WI38 (cell line): ENCODE results near the gene OR13J1.
"Not testable (repeated sequence)": the region's sequence is repeated elsewhere in the genome, so short reads cannot be mapped to it uniquely, and the experiment has no call there.

Experiments used
- H3K4me3 ChIP-seq: 2 replicates; pipeline ENCODE4 v1.5.1; 2011; ENCODE audit warnings: low read depth, mild to moderate bottlenecking, control low read depth, low read length
- CTCF ChIP-seq: IDR thresholded peaks from 2 replicates; pipeline ENCODE4 v1.5.1; 2012; ENCODE audit warnings: low read depth, mild to moderate bottlenecking, control low read depth, low read length

The OR13J1 gene

DNA sequence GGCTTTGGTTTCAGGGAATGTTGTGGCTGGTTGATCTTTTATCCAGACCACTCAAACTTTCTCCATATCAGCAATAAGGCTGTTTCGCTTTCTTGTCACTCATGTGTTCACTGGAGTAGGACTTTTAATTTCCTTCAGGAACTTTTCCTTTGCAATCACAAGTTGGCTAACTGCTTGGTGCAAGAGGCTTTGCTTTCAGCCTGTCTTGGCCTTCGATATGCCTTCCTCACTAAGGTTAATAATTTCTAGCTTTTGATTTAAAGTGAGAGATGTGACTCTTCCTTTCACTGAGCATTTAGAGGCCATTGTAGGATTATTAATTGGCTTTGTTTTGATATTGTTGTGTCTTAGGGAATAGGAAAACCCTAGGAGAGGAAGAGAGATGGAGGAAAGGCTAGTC, 28.8 kb upstream of the OR13J1 start:
- no peak for TF ChIP-seq CTCF
- no peak overlapping the region for H3K4me3 ChIP-seq

DNA sequence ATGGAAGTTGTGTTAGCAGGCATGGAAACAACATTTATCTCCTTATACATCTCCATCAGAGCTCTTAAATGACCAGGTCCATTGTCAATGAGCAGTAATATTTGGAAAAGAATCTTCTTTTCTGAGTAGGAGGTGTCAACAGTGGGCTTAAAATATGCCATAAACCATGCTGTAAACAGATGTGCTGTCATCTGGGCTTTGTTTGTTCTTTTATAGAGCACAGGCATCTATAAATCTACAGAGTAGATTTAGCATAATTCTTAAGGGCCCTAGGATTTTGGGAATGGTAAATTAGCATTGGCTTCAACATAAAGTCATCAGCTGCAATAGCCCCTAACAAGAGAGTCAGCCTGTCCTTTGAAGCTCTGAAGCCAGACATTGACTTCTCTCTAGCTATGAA, 28.1 kb upstream of the OR13J1 start:
- no peak overlapping the region for H3K4me3 ChIP-seq
- TF ChIP-seq CTCF, result no peak

DNA sequence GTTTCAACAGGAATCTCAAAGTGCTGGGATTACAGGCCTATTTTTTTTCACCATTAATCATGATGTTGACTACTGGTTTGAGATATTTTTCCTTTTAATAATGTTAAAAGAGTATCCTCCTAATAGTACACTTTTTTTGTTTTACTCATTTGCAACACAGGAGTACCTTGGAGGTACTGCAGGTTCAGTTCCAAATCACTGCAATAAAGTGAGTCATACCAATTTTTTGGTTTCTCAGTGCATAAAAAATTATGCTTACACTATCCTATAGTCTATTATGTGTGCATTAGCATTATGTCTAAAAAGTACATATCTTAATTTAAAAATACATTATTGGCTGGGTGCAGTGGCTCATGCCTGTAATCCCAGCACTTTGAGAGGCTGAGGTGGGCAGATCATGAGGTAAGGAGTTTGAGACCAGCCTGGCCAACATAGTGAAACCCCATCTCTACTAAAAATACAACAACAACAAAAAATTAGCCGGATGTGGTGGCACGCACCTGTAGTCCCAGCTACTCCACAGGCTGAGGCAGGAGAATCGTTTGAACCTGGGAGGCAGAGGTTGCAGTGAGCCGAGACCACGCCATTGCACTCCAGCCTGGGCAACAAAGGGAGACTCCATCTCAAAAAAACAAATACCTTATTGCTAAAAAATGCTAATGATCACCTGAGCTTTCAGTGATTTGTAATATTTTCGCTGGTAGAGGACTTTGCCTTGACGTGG, 27.3 kb upstream of the OR13J1 start:
- H3K4me3 ChIP-seq, result not testable (repeated sequence)

DNA sequence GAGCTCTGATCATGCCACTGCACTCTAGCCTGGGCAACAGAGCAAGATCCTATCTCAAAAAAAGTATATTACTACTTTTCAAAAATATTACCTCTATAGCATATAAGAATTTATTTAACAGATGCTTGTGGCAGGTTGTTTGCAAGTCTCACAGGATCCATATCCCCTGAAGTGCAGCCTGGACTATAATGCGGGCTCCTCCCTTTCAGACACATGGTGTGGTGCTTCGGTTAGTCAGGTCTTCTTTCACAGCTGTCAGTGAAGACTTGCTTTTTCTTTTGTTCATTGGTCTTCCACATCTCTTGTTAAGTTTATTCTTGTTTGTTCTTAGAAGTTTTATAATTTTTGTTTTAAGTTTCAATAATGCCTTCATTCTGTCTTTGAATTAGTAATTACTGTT, 26.4 kb upstream of the OR13J1 start:
- H3K4me3 ChIP-seq, result no peak overlapping the region
- no peak for TF ChIP-seq CTCF

- no peak overlapping the region for H3K4me3 ChIP-seq
- TF ChIP-seq CTCF, result no peak
Measured at GRCh38 chr9:35892051-35892450, 21.9 kb upstream of the OR13J1 start.

- no peak for TF ChIP-seq CTCF
- no peak overlapping the region for H3K4me3 ChIP-seq
Measured at GRCh38 chr9:35891646-35892045, 21.4 kb upstream of the OR13J1 start.

DNA sequence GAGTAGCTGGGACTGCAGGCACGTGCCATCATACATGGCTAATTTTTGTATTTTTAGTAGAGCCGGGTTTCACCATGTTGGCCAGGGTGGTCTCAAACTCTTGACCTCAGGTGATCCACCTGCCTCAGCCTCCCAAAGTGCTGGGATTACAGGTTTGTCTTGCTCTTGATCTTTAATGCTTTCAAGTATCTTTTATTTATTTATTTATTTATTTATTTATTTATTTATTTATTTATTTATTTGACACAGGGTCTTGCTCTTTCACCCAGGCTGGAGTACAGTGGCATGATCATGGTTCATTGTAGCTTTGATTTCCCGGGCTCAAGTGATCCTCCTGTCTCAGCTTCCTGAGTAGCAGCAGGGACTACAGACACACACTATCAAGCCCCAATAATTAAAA, 14.7 kb upstream of the OR13J1 start:
- not testable (repeated sequence) for H3K4me3 ChIP-seq

DNA sequence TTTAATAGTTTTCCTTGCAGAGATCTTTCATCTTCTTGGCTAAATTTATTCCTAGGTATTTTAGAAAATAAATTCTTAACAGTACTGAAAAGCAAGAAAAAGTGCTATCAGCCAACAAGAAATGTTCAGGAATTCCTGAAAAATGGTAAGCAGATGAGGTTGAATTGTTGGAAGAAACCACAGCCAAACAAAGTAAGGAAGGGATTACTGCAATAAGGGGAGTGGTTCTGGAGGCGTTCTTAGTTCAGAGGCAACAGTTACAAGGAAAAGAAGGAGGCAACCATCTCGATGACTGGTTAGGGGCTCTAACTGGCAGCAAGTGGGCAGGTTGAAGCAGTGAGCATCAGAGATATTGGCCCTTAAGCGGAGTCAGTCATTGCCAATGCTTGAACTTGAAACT, 12.8 kb upstream of the OR13J1 start:
- no peak for TF ChIP-seq CTCF
- no peak overlapping the region for H3K4me3 ChIP-seq
